ENCODE results near the gene FKBP15.
"Not testable (repeated sequence)": the region's sequence is repeated elsewhere in the genome, so short reads cannot be mapped to it uniquely, and the experiment has no call there.

FKBP15 gene

GRCh38 chr9:113235701-113236255, 14.7 kb upstream of the FKBP15 start:
- not testable (repeated sequence) for FAIRE-seq

- FAIRE-seq: no peak
These were observed 10.6 kb upstream of the FKBP15 start for GRCh38 chr9:113231701-113232100.

- no peak for FAIRE-seq
These were observed 7.1 kb upstream of the FKBP15 start for GRCh38 chr9:113228130-113228665.

- FAIRE-seq: no peak
These were observed 6.4 kb upstream of the FKBP15 start for GRCh38 chr9:113227436-113227835.

- no peak for FAIRE-seq
These were observed 2.9 kb upstream of the FKBP15 start for GRCh38 chr9:113223963-113224362.

GRCh38 chr9:113222482-113222841, 1.4 kb upstream of the FKBP15 start:
- FAIRE-seq: no peak

- FAIRE-seq: no peak
These were observed 864 bp upstream of the FKBP15 start for GRCh38 chr9:113221800-113222481.

GRCh38 chr9:113220467-113221002, 542 bp downstream of the FKBP15 start:
- FAIRE-seq: no peak

GRCh38 chr9:113219969-113220368, 1.1 kb downstream of the FKBP15 start:
- FAIRE-seq: no peak

GRCh38 chr9:113219186-113219936, 1.7 kb downstream of the FKBP15 start:
- FAIRE-seq: no peak

- no peak for FAIRE-seq
These were observed 4.7 kb downstream of the FKBP15 start for GRCh38 chr9:113216406-113216805.

GRCh38 chr9:113215132-113215531, 5.9 kb downstream of the FKBP15 start:
- FAIRE-seq: no peak

GRCh38 chr9:113210815-113211214, 10.3 kb downstream of the FKBP15 start:
- FAIRE-seq: no peak

- FAIRE-seq: no peak
These were observed 15.2 kb downstream of the FKBP15 start for GRCh38 chr9:113205861-113206260.

GRCh38 chr9:113205432-113205831, 15.6 kb downstream of the FKBP15 start:
- FAIRE-seq: no peak

- no peak for FAIRE-seq
These were observed 21.3 kb downstream of the FKBP15 start for GRCh38 chr9:113199683-113200329.

- FAIRE-seq: no peak
These were observed 28.6 kb downstream of the FKBP15 start for GRCh38 chr9:113192455-113192854.

GRCh38 chr9:113187929-113188595, 33.0 kb downstream of the FKBP15 start:
- FAIRE-seq: no peak

GRCh38 chr9:113186137-113186755, 34.8 kb downstream of the FKBP15 start:
- no peak for FAIRE-seq

- no peak for FAIRE-seq
These were observed 35.8 kb downstream of the FKBP15 start for GRCh38 chr9:113185271-113185670.

- no peak for FAIRE-seq
These were observed 36.5 kb downstream of the FKBP15 start for GRCh38 chr9:113184539-113184938.

- no peak for FAIRE-seq
These were observed 37.1 kb downstream of the FKBP15 start for GRCh38 chr9:113183956-113184488.

Measured in G401.6 (cell line).